KMS-11 (cell line): ENCODE data around the gene TMEM114.

Source experiments
- H2AFZ ChIP-seq: fragments of 200-600 bp; sonication (generic); 2 replicates; pipeline ENCODE4 v1.6.1; 2016; ENCODE audit warnings: antibody characterized with exemption, mixed run types, low read depth
- H3K27ac ChIP-seq: fragments of 200-600 bp; sonication (generic); 2 replicates; pipeline ENCODE4 v1.6.1; 2016; ENCODE audit warnings: mild to moderate bottlenecking, mixed run types
- H3K27me3 ChIP-seq: fragments of 200-600 bp; sonication (generic); 2 replicates; pipeline ENCODE4 v1.6.1; 2017; ENCODE audit warnings: mild to moderate bottlenecking, low read depth, mixed run types, moderate library complexity; ENCODE audit not compliant: insufficient read depth
- H3K36me3 ChIP-seq: fragments of 200-600 bp; sonication (generic); 2 replicates; pipeline ENCODE4 v1.6.1; 2017; ENCODE audit warnings: mild to moderate bottlenecking, mixed run types; ENCODE audit not compliant: insufficient read depth
- H3K4me1 ChIP-seq: fragments of 200-600 bp; sonication (generic); 2 replicates; pipeline ENCODE4 v1.6.1; 2016; ENCODE audit warnings: mild to moderate bottlenecking, low read depth, mixed run types; ENCODE audit not compliant: poor library complexity, severe bottlenecking
- H3K4me2 ChIP-seq: fragments of 200-600 bp; sonication (generic); 2 replicates; pipeline ENCODE4 v1.7.0; 2016; ENCODE audit warnings: mild to moderate bottlenecking, mixed run types
- H3K4me3 ChIP-seq: fragments of 200-600 bp; sonication (generic); IDR thresholded peaks from 2 replicates; pipeline ENCODE4 v1.6.1; 2017; ENCODE audit warnings: low read depth, low read length, mixed read lengths; ENCODE audit not compliant: insufficient read depth
- H3K79me2 ChIP-seq: fragments of 200-600 bp; sonication (generic); 2 replicates; pipeline ENCODE4 v1.6.1; 2016; ENCODE audit warnings: low read depth, mixed run types; ENCODE audit not compliant: insufficient read depth
- H3K9ac ChIP-seq: fragments of 200-600 bp; sonication (generic); 2 replicates; pipeline ENCODE4 v1.6.1; 2016; ENCODE audit warnings: mild to moderate bottlenecking, mixed run types
- H4K20me1 ChIP-seq: fragments of 200-600 bp; sonication (generic); 2 replicates; pipeline ENCODE4 v1.6.1; 2016; ENCODE audit warnings: mild to moderate bottlenecking, mixed run types; ENCODE audit not compliant: insufficient read depth
- TF ChIP-seq, protein P1 (sequence below): fragments of 200-600 bp; sonication (generic); conservative IDR thresholded peaks from 2 replicates; pipeline ENCODE4 v1.6.1; 2017; ENCODE audit warnings: low read depth, mild to moderate bottlenecking, antibody characterized with exemption, low read length, moderate library complexity, mixed read lengths

TMEM114 gene

GRCh38 chr16:8627456-8627855, 37.1 kb upstream of the TMEM114 start:
- H3K36me3 ChIP-seq, result peaks cover 10% of the 10 kb centered on the region; the same call in 1 of the 2 replicates
- peaks cover 5% of the 10 kb centered on the region for H3K4me1 ChIP-seq
- no peaks in the 10 kb centered on the region for H4K20me1 ChIP-seq
- H3K27me3 ChIP-seq, result no peaks in the 10 kb centered on the region
- no peak overlapping the region for H3K27ac ChIP-seq
- peaks cover 24% of the 10 kb centered on the region for H3K79me2 ChIP-seq
- no peak overlapping the region for H3K4me3 ChIP-seq
- TF ChIP-seq, protein P1, sequence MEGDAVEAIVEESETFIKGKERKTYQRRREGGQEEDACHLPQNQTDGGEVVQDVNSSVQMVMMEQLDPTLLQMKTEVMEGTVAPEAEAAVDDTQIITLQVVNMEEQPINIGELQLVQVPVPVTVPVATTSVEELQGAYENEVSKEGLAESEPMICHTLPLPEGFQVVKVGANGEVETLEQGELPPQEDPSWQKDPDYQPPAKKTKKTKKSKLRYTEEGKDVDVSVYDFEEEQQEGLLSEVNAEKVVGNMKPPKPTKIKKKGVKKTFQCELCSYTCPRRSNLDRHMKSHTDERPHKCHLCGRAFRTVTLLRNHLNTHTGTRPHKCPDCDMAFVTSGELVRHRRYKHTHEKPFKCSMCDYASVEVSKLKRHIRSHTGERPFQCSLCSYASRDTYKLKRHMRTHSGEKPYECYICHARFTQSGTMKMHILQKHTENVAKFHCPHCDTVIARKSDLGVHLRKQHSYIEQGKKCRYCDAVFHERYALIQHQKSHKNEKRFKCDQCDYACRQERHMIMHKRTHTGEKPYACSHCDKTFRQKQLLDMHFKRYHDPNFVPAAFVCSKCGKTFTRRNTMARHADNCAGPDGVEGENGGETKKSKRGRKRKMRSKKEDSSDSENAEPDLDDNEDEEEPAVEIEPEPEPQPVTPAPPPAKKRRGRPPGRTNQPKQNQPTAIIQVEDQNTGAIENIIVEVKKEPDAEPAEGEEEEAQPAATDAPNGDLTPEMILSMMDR, result no peak
- H3K4me2 ChIP-seq, result no peak overlapping the region
- no peak overlapping the region for H3K9ac ChIP-seq
- H2AFZ ChIP-seq, result no peak overlapping the region

- peaks cover 7% of the 10 kb centered on the region for H3K4me1 ChIP-seq
- H3K4me3 ChIP-seq, result no peak overlapping the region
- no peaks in the 10 kb centered on the region for H3K27me3 ChIP-seq
- no peak overlapping the region for H3K9ac ChIP-seq
- H2AFZ ChIP-seq, result no peak overlapping the region
- peaks cover 29% of the 10 kb centered on the region for H3K79me2 ChIP-seq
- H3K4me2 ChIP-seq, result no peak overlapping the region
- no peaks in the 10 kb centered on the region for H4K20me1 ChIP-seq
- TF ChIP-seq, protein P1, result no peak
- peaks cover 10% of the 10 kb centered on the region; the same call in 1 of the 2 replicates for H3K36me3 ChIP-seq
- no peak overlapping the region for H3K27ac ChIP-seq
Measured at GRCh38 chr16:8626946-8627345, 36.6 kb upstream of the TMEM114 start.

- Histone ChIP-seq H3K36me3 (peaks cover 10% of the 10 kb centered on the region; the same call in 1 of the 2 replicates), H3K27ac (no peak overlapping the region), H2AFZ (no peak overlapping the region), H3K4me2 (no peak overlapping the region), H3K4me3 (no peak overlapping the region), H3K4me1 (peaks cover 7% of the 10 kb centered on the region), H3K27me3 (no peaks in the 10 kb centered on the region), H4K20me1 (no peaks in the 10 kb centered on the region), H3K79me2 (peaks cover 32% of the 10 kb centered on the region), H3K9ac (no peak overlapping the region)
- TF ChIP-seq, protein P1, result no peak
Measured at GRCh38 chr16:8625491-8626087, 35.3 kb upstream of the TMEM114 start.

DNA sequence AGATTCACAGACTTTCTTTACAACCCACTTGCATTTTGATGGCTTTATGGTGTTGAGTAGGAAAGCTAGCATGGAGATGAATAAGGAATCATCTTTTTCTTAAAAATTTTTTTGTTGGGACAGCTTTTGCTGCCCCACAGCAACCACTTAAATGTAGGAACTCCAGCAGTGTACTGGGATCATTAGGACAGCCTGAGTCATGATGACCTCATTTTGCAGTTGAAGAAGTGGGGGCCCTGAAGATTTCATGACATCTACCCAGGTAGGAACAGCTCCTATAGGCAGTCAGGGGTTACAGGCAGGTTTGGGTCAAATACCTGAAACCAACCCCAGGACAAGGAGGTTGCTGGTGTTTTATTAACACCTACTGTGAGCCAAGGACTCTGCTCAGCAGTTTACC, 33.3 kb upstream of the TMEM114 start:
- TF ChIP-seq, protein P1, result no peak
- Histone ChIP-seq H4K20me1 (no peaks in the 10 kb centered on the region), H3K27me3 (no peaks in the 10 kb centered on the region), H3K4me3 (no peak overlapping the region), H3K4me2 (no peak overlapping the region), H3K9ac (no peak overlapping the region), H3K79me2 (peaks cover 32% of the 10 kb centered on the region), H2AFZ (no peak overlapping the region), H3K27ac (no peak overlapping the region), H3K4me1 (peaks cover 7% of the 10 kb centered on the region), H3K36me3 (peaks cover 6% of the 10 kb centered on the region; the same call in 1 of the 2 replicates)
